SK-N-MC (cell line): ENCODE data around the gene ADARB1.
"Not testable (repeated sequence)": the region's sequence is repeated elsewhere in the genome, so short reads cannot be mapped to it uniquely, and the experiment has no call there.

Experiments used
- EZH2 ChIP-seq: fragments of 200-600 bp; sonication (generic); IDR thresholded peaks from one replicate; pipeline ENCODE4 v1.6.1; 2017; ENCODE audit warnings: antibody characterized with exemption
- FOXP2 ChIP-seq: optimal IDR thresholded peaks from 2 replicates; pipeline ENCODE3; 2011; ENCODE audit warnings: mild to moderate bottlenecking, moderate library complexity; ENCODE audit not compliant: insufficient read depth; ENCODE audit errors: extremely low read length, control extremely low read depth
- POLR2AphosphoS5 ChIP-seq: IDR thresholded peaks from 2 replicates; pipeline ENCODE4 v1.6.1; 2012; ENCODE audit warnings: mild to moderate bottlenecking, low read depth, low read length, borderline replicate concordance

- not testable (repeated sequence) for TF ChIP-seq EZH2, POLR2AphosphoS5, FOXP2
These were observed 66.6 kb downstream of the ADARB1 start for GRCh38 chr21:45140944-45141343.
